B cell (primary cell): Measurements from ENCODE around the gene ZNF462.

Source experiments
- CTCF ChIP-seq: fragments of 200-600 bp; IDR thresholded peaks from one replicate; pipeline ENCODE4 v1.8.0; 2022; ENCODE audit warnings: antibody characterized with exemption, mild to moderate bottlenecking
- EZH2 ChIP-seq: IDR thresholded peaks from 2 replicates; pipeline ENCODE4 v1.6.1; 2012; ENCODE audit warnings: borderline replicate concordance, low read depth, mild to moderate bottlenecking, moderate library complexity, low read length; ENCODE audit not compliant: insufficient read depth, poor library complexity, severe bottlenecking

- no peak for TF ChIP-seq CTCF
- TF ChIP-seq EZH2 = no peak
Measured at GRCh38 chr9:106931466-106931865, 68.5 kb downstream of the ZNF462 start.
